ENCODE measurements around the gene NPC2.
"Not testable (repeated sequence)": the region's sequence is repeated elsewhere in the genome, so short reads cannot be mapped to it uniquely, and the experiment has no call there.

NPC2 gene

DNA sequence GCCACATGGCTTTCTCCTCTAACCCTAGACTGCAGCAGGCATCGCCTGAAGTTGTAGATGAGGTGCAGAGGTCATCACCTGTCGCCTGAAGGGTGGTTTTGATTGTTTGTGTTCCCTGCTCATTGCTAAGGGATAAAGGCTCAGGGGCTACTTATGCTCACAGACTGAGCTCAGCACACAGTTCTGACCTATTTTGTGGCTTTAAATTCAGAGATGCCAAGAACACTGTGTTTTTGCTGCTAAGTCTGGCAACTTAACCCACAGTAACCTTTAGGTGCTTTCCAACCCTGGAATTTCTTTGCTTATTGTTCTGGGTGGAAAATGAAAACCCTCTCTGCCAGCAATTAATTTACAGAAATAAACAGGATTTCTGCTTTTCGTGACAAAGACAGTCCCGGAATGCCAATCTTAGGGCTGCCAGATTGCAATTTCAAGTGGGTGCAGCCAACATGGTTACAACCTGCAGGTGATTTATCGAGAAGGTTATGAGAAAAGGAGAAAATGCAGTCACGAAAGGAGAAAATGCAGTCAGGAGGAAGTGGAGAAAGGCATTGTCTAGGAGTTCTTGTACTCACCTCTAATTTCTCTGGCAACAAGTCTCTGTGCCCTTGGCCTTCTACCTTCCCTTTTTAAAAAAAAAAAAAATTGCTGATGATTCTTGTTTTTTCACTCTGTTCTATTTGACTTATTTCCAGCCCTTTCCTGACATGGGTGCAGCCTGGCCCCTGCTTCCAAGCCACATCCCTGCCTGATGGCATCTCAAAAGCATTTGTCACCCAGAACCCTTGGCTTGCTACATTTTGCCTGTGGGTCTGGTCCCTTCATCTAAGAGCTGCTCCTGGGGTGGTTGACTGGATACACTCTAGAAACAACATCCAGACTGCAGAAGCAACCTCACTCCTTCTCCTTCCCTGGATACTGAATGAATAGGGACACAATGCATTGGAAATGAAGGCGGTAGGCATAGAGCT is 23.3 kb downstream of the NPC2 start:
- no peak for DNase-seq (ENCODE audit: low read depth in 2 of 2)

GRCh38 chr14:74468513-74468912 is 24.6 kb downstream of the NPC2 start:
- DNase-seq (ENCODE audit: low read depth in 2 of 2) = no peak

- no peak for DNase-seq (ENCODE audit: low read depth in 2 of 2)
Observed at GRCh38 chr14:74465335-74465734, 27.8 kb downstream of the NPC2 start.

DNA sequence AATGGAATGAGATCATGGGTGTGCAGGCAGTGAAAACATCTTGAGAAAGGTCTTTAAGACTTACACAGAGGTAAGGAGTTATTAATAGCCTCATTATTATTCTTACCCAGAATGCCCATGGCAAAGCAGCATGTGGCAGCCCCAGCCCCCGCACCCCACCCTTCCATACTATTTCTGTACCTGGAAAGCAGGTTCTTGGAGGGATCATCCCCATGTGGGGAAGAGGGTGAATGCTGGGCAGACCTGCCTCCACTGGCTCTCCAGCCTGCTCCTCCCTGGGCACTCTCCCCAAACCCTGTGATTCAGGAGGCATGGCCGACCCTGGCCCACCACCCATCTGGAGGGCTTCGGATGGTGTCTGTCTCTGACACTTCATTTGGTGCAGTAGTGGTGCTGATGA is 28.3 kb downstream of the NPC2 start:
- no peak for DNase-seq (ENCODE audit: low read depth in 2 of 2)

GRCh38 chr14:74463697-74464096 is 29.4 kb downstream of the NPC2 start:
- no peak for DNase-seq (ENCODE audit: low read depth in 2 of 2)

DNA sequence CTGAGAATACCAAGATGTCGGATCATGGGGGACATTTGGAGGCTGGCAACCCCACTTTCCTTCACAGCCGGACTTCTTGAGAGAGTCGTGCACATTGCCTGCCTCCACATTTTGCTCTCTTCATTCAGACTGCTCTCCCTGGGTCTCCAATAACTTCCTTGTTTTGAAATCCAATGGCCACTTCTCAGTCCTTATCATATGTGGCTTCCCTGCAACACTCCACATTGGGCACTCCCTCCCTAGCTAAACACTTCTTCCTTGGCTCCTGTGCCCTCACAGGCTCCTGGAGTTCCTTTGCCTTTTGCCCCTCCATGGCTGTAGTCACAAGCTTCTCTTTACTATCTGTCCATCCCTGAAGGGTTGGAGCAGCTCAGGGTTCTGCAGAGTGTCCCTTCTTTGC is 30.1 kb downstream of the NPC2 start:
- no peak for DNase-seq (ENCODE audit: low read depth in 2 of 2)

- DNase-seq (ENCODE audit: low read depth in 2 of 2) = no peak
Observed at GRCh38 chr14:74459976-74460375, 33.1 kb downstream of the NPC2 start.

DNA sequence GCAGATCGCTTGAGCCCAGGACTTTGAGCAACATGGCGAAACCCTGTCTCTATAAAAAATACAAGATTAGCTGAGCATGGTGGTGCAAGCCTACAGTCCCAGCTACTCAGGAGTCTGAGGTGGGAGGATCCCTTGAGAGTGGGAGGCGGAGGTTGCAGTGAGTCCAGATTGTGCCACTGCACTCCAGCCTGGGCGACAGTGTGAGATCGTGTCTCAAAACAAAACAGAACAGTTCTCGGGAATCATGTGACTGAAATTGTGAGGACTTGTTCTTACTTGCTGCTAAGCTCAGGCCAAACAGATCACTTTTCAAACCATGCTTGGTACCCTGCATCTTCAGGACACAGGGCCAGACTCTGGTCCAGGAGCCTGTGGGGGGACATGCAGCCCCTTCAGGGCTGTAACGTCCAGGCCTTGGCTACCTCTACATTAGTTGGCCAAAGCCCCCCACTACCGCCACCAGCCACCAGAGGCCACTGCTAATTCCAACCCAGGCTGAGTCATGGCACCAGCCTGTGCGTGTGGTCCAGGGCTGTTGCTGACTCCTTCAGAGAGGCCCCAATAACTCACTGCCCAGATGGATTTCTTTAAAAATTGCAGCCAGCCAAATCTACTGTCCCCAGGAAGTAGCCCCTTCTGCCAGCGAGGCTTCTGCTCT is 33.7 kb downstream of the NPC2 start:
- no peak for DNase-seq (ENCODE audit: low read depth in 2 of 2)

DNA sequence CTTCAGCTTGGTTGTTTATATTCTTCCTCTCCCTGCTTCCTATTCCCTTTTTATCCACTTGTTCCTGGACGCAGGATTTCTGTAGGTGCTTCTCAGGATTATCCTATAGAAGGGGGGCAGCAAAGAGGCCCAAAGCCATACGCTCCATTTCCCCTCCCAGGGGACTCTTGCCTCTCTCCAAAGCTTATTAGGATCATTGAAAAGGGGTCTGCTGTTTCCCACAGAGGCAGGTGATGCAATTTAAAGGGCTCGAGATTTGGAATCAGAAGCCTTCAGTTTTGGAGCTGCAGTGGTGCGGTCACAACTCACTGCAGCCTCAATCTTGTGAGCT is 35.6 kb downstream of the NPC2 start:
- no peak for DNase-seq (ENCODE audit: low read depth in 2 of 2)

DNA sequence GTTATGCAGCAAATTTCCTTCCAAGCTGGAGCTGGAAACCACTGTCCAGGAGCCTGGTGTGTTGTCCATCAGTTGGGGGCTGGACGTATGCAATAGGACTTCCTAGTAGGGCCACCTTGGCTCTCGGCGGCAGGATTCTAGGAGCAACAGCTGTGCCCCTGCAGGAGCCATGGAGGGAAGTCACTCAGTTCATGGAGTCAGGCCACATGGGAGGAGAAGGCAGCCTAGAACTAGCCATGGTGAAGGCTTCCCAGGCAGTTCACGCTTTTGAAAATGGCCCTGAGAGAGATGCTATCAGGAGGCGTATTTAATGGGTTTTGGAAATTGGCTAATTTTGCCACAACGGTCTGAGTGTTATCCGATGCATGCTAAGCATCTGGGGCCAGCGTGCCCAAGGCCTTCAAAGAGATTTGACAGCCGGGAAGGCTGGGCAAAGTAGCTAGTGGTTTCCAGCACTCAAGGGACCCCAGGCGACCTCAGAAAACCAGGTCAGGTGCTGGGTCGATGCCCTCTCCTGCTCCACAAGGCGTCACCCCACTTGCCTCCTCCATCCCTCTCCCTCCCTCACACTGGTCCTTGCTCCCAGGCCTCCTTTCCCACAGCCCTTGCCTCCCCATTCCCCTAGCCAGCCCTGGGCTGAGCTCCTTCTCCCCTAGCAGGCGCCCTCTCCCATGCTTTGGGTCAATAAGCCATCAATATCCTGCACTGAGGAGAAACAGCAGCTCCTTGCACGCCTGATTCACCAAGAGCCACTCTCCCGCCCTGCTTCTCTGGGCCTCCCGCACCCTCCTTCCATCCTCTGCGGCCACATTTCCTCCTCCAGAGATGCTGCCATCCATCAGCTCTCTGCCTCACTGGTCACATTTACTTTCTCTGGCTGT is 36.2 kb downstream of the NPC2 start:
- no peak for DNase-seq (ENCODE audit: low read depth in 2 of 2)

DNA sequence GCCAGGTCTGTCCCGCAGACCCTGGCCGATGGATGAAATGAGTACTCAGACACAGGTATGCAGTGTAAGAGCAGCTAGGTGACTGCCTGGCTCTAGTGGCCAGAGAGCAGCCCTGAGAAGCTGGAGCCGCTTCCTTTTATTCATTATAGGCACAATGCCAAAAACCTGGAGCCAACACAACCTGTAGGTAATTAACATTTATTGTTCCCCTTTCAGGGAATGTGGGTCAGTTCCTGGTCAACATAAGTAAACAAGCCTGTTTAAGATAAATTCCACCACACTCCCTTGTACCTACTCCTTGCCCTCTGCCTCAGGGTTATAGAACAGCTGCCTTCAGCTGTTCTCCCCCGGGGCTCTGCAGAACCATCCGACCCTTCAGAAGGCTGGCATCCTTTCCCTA is 38.7 kb downstream of the NPC2 start:
- not testable (repeated sequence) for DNase-seq (ENCODE audit: low read depth in 2 of 2)

DNA sequence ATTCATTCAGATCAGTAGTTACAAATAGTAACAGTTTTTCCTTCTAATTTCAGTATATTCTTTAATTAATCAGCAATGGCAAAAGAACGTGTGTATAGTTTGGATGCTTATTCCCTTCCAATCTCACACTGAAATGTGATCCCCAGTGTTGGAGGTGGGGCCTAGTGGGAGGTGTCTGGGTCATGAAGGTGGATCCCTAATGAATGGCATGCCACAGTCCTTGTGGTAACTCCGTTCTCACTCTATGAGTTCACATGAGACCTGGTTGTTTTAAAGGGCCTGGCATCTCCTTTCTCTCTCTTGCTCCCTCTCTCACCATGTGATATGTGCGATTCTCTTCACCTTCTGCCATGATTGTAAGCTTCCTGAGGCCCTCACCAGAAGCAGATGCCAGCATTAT is 48.2 kb downstream of the NPC2 start:
- no peak for DNase-seq (ENCODE audit: low read depth in 2 of 2)

DNA sequence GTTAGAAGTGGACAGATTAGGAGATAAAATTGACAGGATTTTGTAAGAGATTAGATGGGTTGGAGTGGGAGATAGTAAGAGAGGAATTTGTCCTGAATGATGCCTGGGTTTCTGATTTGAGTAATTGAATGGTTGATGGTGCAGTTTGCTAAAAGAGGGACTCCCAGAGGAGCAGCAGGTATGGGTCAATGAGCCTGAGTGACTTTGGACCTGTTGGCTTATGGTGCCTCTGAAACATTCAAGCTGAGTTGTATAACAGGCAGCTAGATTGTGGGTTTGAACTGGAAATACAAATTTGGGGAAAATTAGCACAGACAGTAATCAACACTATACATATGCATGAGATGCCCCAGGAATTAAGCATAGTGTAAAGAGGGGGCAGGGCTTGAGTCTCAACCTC is 50.3 kb downstream of the NPC2 start:
- DNase-seq (ENCODE audit: low read depth in 2 of 2) = no peak

GRCh38 chr14:74441113-74441512 is 52.0 kb downstream of the NPC2 start:
- no peak for DNase-seq (ENCODE audit: low read depth in 2 of 2)

DNA sequence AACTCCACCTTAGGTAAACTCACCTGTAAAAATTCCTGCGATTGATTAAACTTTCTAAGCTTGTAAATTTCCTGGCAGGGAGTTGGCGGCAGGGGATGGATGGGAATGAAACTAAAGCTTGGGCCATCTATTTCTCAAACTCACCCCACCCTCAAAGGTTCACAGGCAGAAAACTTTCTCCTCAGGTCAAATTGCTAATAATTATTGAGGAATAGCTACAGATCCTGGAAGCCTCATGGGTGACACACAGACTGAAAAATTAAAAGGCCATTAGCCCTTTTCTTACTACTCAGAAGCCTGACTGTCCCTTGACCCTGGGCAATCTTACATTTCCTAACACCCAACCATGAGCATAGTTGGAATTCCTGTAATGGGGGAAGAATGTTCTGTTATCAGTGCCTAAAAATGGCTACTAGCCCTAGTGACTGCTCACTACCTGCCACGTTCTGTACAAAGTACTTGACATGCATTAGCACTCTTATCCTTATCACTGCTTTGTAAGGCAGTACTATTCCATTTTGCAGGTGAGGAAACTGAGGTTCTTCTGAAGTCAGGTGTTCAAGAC is 54.7 kb downstream of the NPC2 start:
- DNase-seq (ENCODE audit: low read depth in 2 of 2) = no peak

GRCh38 chr14:74437496-74438053 is 55.5 kb downstream of the NPC2 start:
- no peak for DNase-seq (ENCODE audit: low read depth in 2 of 2)

DNA sequence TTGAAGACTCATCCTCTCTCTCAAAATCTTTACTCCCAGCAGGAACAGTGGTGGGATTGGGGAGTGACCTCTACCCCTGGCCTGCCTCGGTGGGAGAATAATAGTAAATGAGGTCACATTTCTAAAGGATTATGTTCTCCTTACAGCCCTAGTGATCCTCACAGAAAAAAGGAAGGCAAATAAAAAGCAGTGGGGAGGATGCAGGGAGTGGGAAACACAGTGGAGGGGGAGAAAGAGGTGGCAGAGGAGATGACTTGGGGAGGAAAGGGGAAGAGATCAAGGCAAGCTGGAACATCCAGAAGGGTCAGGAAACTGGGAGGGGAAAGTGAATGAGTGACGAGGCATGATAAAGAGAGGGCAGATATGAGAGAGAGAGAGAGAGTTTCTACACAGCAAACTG is 58.8 kb downstream of the NPC2 start:
- no peak for DNase-seq (ENCODE audit: low read depth in 2 of 2)

- no peak for DNase-seq (ENCODE audit: low read depth in 2 of 2)
Observed at GRCh38 chr14:74429991-74430390, 63.1 kb downstream of the NPC2 start.
